ENCODE results near the gene GOLGA8A.
"Not testable (repeated sequence)": the region's sequence is repeated elsewhere in the genome, so short reads cannot be mapped to it uniquely, and the experiment has no call there.

GOLGA8A gene
- total RNA-seq, result 96.8 to 182 reads per million in 2 experiments

GRCh38 chr15:34437687-34438086 is at the start of gene GOLGA8A:
GOLGA8A (minus strand) TSS chr15:34437808; CDS start chr15:34389691, 48,117 bp downstream.
- DNase-seq (ENCODE audit: low read depth), result peak; percentile 78

GRCh38 chr15:34483644-34484043 is 46.0 kb upstream of the GOLGA8A start:
- DNase-seq (ENCODE audit: low read depth), result no peak

DNA sequence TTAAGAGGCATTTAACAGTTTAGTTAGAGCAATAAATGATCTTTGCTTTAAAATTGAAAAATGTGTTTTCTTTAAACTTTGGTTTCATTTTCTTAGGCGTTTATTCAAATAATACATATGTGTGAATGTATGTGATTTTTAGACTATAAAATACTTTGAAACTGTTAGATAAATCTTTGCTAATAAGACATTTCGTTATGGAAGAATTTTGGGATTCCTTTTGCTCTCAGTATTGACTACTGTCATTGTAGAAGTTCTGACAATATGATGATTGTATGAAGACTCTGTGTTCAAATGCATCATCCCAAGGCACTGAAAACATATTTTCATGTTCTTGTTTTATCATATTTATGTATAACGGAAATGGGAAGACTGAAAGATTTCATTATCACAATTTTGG is 43.8 kb upstream of the GOLGA8A start:
- DNase-seq (ENCODE audit: low read depth), result no peak

GRCh38 chr15:34473840-34474239 is 36.2 kb upstream of the GOLGA8A start:
- no peak for DNase-seq (ENCODE audit: low read depth)

- DNase-seq (ENCODE audit: low read depth), result no peak
These were observed 35.3 kb upstream of the GOLGA8A start for GRCh38 chr15:34472947-34473346.

- no peak for DNase-seq (ENCODE audit: low read depth)
These were observed 33.3 kb upstream of the GOLGA8A start for GRCh38 chr15:34470892-34471291.

GRCh38 chr15:34470091-34470490 is 32.5 kb upstream of the GOLGA8A start:
- no peak for DNase-seq (ENCODE audit: low read depth)

GRCh38 chr15:34461730-34462129 is 24.1 kb upstream of the GOLGA8A start:
- no peak for DNase-seq (ENCODE audit: low read depth)

DNA sequence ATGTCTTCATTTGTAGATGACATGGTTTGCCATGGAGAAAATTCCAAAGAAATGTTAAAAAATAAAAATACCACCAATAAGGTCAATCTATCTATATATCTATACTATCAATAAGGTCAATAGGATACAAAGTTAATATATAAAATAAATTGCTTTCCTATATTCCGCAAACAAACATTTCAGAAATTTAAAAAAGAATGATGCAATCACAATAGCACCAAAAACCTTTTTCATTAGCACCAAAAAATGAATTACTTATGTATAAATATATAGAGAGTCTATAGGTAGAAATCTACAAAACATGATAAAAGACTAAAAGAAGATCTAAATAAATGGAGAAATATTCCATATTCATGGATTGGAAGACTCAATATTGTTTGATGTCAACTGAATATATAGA is 22.8 kb upstream of the GOLGA8A start:
- DNase-seq (ENCODE audit: low read depth), result no peak

DNA sequence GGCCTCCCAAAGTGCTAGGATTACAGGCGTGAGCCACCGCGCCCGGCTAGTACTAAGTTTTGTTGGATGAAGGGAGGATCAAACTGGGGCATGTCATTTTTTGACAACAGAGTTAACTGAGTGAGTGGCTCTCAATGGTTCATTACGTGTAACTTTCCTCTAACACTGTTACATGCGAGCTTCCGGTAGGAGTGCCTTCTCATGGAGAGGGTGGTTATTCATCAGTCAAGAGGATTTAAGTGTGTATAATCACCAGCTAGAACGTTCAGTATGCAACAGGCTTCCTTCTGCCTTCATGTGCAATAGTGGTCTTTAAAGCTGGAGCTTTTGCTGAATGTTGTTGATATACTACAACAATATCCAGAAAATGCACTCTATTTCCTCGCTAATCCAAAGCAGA is 19.1 kb upstream of the GOLGA8A start:
- no peak for DNase-seq (ENCODE audit: low read depth)

- no peak for DNase-seq (ENCODE audit: low read depth)
These were observed 5.3 kb upstream of the GOLGA8A start for GRCh38 chr15:34442891-34443290.

DNA sequence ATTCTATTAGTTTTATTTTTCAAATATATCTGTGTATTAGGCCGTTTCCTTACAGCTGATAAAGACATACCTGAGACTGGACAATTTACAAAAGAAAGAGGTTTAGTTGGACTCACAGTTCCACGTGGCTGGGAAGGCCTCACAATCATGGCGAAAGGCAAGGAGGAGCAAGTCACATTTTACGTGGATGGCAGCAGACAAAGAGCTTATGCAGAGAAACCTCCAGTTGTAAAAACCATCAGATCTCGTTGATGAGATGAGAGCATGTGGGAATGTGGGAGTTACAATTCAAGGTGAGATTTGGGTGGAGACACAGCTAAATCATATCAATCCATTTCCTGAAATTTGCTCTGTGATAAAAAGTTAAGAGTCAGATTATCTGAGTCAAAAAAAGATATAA is 2.3 kb upstream of the GOLGA8A start:
- no peak for DNase-seq (ENCODE audit: low read depth)

DNA sequence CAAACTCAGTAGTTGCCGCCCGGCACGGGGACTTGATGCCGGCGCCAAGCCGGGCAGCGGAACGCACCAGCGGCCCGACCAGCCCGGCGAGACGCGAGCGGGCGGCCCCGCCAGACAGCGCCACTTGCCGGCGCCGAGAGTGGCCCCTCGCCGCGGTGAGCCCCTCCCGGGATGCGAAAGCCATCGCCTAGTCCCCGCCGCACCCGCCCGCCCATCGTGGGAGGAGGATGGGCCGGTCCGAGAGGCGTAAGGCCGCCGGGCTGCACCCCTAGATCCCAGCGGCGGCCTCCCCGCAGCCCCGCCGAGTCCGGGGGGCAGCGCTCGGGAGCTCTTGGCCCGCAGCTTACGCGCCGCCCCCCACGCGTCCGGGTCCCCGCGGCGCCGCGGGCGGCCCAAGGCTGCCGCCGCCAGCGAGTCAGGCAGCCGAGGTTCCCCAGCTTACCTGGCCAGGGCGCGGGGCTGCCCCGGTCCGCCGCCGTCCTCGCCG is 609 bp downstream of the GOLGA8A start:
- peak; percentile 31 for DNase-seq (ENCODE audit: low read depth)

- no peak for DNase-seq (ENCODE audit: low read depth)
These were observed 1.3 kb downstream of the GOLGA8A start for GRCh38 chr15:34436126-34436955.

DNA sequence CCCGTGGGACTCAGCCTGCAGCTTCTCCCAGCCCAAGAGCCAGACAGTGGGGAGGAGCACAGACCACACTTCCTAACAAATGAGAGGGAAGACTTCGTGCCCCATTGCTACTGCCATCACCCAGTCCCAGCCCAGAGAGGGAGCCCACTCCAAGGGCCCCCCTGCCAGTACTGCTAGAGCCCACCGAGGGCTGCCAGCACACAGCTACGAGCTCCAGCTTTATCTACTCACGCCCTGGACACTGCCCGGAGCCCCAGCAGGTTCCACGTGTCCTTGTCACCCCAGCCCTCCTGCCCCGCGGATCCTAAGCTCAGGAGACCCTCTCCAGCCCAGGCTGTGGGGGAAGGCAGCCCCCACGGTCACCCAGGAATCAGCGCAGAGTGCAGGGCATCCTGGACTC is 1.9 kb downstream of the GOLGA8A start:
- no peak for DNase-seq (ENCODE audit: low read depth)

DNA sequence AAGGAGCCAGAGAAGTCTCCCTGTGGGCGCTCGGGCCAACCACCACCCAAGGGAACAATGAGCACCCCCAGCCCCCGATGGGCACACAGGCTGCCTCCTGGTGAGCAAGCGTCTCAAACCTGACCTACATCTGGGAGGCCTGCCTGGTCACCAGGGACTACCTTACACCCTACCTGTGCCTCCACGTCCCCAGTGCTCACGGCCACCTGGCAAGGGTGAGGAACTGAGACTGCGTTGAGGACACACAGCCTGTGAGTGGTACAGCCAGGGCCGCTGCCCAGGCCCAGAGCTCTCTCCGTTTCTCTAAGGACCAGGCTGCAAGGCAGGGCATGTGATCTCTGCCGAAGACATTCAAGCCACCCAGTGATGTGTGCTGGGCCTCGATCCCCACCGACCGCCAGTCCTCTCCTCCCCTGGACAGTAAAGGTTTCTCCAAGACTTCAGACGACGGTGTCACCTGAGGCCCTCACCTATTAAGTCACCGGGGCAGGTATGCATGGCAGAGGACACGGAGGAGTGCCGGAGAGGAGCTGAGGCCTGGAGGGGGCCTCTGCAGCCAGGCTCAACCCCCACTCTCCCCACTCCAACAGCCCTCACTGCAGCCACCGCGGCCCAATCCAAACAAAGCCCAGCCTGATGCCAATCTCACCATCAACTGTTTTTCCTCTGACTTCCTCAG is 2.8 kb downstream of the GOLGA8A start:
- DNase-seq (ENCODE audit: low read depth), result no peak

DNA sequence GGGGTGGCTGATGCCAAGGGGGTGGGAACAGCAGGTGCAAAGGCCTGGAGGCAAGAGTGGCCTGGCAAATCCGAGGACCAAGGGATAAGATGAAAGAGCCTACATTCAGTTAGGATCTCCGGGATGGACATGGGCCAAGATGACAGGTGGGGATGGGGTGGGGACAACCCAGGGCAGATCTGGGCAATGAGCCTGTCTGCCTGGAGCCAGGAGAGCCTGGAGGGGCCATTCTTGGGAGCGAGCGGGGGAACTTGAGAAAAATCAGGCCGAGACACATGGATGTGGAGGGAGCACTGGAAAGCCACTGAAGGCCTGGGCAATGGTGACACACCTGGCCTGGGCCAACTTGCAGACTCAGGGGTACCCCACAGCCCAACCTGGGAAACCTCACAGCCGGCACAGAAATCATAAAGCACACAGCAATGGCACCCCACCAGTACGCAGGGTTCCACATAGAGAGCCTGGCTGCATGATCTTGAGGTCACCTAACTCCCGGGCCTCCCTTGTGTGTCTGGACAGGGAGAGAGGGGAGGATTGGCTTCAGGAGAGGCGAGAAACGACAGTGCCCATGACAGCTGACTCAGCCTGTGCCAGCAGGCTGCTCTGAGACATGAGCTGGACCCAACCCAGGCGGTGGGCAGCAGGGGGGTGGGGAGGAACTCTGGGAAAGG is 3.5 kb downstream of the GOLGA8A start:
- DNase-seq (ENCODE audit: low read depth), result not testable (repeated sequence)

DNA sequence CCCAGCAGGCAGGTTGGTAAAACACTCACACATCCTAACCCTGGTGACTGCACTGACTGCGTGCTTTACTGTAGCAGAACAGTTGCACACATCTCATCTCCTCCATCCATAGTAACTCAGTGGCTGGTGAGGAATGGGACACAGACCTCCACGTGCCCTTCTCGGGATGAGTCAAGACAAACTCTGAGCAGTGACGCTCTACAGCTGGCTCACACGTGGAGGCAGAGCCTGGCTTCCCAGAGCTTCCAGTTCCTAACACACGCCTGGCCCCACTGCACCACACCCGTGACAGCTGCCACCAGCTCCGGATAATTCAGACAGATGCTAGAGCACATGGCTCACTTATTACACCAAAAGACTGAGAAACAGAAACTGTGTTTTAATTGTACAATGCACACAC is 7.0 kb downstream of the GOLGA8A start:
- DNase-seq (ENCODE audit: low read depth), result not testable (repeated sequence)

DNA sequence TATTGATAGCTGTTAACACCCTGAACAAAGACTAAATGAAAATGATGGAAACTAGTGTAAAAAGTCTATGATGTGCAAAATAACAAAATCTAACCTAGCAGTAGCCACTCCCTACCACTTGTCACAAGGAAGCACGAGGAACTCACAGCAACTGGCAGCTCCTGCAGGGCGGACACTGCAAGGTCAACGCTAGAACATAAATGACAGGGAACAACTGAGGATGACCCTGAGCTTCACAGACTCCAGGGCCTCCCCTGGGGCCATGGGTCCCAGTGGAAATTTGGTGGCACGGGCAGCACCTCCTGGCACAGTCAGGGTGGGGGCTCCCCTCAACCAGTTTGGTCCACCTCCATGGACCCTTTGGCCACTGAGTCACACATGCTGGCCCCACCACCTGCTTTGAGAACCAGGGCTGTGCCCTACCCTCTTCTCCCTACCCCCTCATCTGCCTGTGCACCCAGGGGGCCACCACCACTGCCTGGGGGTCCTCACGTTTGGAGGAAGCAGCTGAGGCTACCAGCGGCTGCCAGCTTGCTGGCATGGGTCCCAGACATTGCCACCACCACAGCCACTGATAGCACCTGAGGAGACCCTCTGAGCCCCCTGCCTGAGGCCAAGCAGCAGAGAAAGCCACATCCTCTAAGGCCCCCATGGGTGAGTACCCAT is 14.1 kb downstream of the GOLGA8A start:
- not testable (repeated sequence) for DNase-seq (ENCODE audit: low read depth)

DNA sequence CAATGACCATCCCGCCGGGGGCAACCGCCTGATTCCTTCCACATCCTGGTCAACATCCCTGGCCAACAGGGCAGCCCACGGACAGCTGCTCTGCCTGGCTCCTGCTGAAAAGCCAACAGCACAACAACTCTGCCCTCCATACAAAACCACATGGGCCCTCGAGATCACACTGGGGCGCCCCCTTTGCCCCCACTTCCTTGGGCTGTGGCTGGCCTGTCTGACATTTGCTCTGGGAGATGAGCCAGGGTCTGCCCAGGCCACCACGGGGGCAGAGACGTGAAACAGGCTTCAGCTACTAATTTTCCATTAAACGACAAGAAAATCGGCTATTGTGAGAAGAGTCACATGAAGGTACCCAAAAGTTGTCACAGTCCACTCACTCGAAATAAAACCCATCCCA is 16.7 kb downstream of the GOLGA8A start:
- DNase-seq (ENCODE audit: low read depth), result not testable (repeated sequence)

- not testable (repeated sequence) for DNase-seq (ENCODE audit: low read depth)
These were observed 19.2 kb downstream of the GOLGA8A start for GRCh38 chr15:34418435-34418834.

DNA sequence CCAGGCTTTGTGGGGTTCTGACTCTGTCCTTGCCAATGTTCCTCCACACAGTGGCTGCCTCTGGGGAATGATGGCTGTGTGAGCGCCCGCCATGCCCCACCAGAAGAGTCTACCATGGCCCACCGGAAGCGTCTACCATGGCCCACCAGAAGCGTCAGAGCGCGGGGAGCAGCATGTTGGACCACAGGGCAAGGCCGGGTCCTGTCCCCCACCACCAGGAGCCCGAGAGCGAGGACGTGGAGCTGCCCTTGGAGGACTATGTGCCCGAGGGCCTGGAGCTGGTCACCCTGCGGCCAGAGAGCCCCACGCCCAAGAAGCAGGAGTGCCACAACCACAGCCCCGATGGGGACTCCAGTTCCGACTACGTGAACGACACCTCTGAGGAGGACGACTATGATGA is 28.1 kb downstream of the GOLGA8A start:
- not testable (repeated sequence) for DNase-seq (ENCODE audit: low read depth)

All from T follicular helper cell (primary cell).